Right atrium auricular region (tissue), 2 donors: ENCODE data around the gene LTBP2. TPM values are rescaled to one million over a fixed set of nuclear protein-coding genes. Genes with fewer than 3 reads are reported as not detected.

Experiments
- DNase-seq: peaks from one replicate; pipeline ENCODE4 v3.0.0-alpha.2; 2019; ENCODE audit warnings: low spot score
- H3K27ac ChIP-seq, 2 donors: fragments of 200-600 bp; sonication (generic); 1 replicate in 1 of 2; 2 replicates in 1 of 2; pipeline ENCODE4 v1.5.1; 2016 to 2019
- H3K27me3 ChIP-seq, 2 donors: fragments of 200-600 bp; sonication (generic); one replicate each; pipeline versions ENCODE4 v1.5.1 to v1.6.0; 2017 to 2019
- H3K36me3 ChIP-seq: fragments of 200-600 bp; sonication (generic); one replicate; pipeline ENCODE4 v1.5.1; 2016
- H3K4me1 ChIP-seq, 2 donors: fragments of 200-600 bp; sonication (generic); one replicate each; pipeline versions ENCODE4 v1.5.1 to v1.6.0; 2017 to 2019
- H3K4me3 ChIP-seq, 2 donors: fragments of 200-600 bp; sonication (generic); 1 replicate in 1 of 2; 2 replicates in 1 of 2; pipeline ENCODE4 v1.5.1; 2017 to 2019; ENCODE audit warnings: mild to moderate bottlenecking in 1 of 2, moderate library complexity in 1 of 2
- H3K9me3 ChIP-seq, 2 donors: fragments of 200-600 bp; sonication (generic); one replicate each; pipeline ENCODE4 v1.5.1; 2019
- CTCF ChIP-seq, 2 donors: fragments of 200-600 bp; sonication (generic); IDR thresholded peaks; one replicate each; pipeline ENCODE4 v1.5.1; 2019; ENCODE audit warnings: antibody characterized with exemption in 2 of 2
- total RNA-seq, 2 donors: library from RNA; depleted of rRNA; stranded (reverse); fragments of >200 nt; gene quantifications; one replicate each; pipeline ENCODE4 v1.1.0, GENCODE V29; 2016

The LTBP2 gene
- total RNA-seq, 2 donors from 2014 or later = 32.1 to 102 TPM

GRCh38 chr14:74545386-74545785 is 66.7 kb downstream of the LTBP2 start:
- no peak for TF ChIP-seq CTCF (IDR thresholded peaks at IDR 0.05)
- H3K9me3 ChIP-seq = no peaks in the 10 kb centered on the region
- DNase-seq = no peak
- H3K36me3 ChIP-seq = no peaks in the 10 kb centered on the region
- H3K4me1 ChIP-seq = peaks cover 0 to 16% of the 10 kb centered on the region in 2 donors
- no peak overlapping the region for H3K27ac ChIP-seq
- H3K4me3 ChIP-seq = no peak overlapping the region
- no peaks in the 10 kb centered on the region for H3K27me3 ChIP-seq

GRCh38 chr14:74543771-74544438 is 68.1 kb downstream of the LTBP2 start:
- Histone ChIP-seq H3K4me3 (no peak overlapping the region), H3K27me3 (no peaks in the 10 kb centered on the region), H3K4me1 (peaks cover 0 to 7% of the 10 kb centered on the region in 2 donors), H3K36me3 (no peaks in the 10 kb centered on the region), H3K9me3 (no peaks in the 10 kb centered on the region), H3K27ac (no peak overlapping the region)
- no peak for TF ChIP-seq CTCF (IDR thresholded peaks at IDR 0.05)
- DNase-seq = no peak

- H3K9me3 ChIP-seq = no peaks in the 10 kb centered on the region
- H3K4me3 ChIP-seq = no peak overlapping the region
- H3K36me3 ChIP-seq = no peaks in the 10 kb centered on the region
- DNase-seq = no peak
- TF ChIP-seq CTCF (IDR thresholded peaks at IDR 0.05) = no peak
- H3K4me1 ChIP-seq = no peaks in the 10 kb centered on the region
- H3K27ac ChIP-seq = no peak overlapping the region
- H3K27me3 ChIP-seq = no peaks in the 10 kb centered on the region
Observed at GRCh38 chr14:74542056-74542685, 69.9 kb downstream of the LTBP2 start.

DNA sequence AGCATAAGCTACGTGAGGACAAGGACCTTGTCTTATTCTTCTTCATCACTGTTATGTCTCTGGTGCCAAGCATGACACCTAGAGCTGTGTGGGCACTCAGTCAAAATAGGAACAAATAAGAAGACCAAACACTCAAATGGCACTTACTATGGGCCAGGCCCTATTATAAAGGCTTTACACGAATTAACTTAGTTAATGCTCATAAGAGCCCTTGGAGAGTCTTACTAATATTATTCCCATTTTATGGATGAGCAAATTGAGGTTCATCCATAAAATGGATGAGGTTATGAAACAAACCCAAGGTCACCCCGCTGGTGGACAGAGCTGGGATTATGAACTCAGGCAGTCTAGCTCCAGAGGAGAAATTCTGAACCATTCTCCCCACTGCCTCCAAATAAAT is 70.8 kb downstream of the LTBP2 start:
- Histone ChIP-seq H3K4me1 (no peaks in the 10 kb centered on the region), H3K9me3 (no peaks in the 10 kb centered on the region), H3K27ac (no peak overlapping the region), H3K36me3 (no peaks in the 10 kb centered on the region), H3K4me3 (no peak overlapping the region), H3K27me3 (no peaks in the 10 kb centered on the region)
- DNase-seq = no peak
- TF ChIP-seq CTCF (IDR thresholded peaks at IDR 0.05) = no peak

DNA sequence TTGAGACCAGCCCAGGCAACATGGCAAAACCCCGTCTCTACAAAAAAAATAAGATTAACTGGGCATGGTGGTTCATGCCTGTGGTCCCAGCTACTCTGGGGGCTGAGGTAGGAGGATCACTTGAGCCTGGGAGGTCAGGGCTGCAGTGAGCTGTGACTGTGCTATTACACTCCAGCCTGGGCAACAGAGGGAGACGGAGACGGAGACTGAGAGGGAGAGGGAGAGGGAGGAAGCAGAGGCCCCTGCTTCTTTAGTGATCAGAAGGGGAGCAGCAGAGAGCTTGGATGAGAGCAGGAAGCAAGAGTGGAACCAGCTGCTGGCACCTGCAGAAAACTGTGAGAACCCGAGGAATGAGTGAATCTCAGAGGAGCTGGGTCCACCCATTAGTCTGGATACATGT is 72.5 kb downstream of the LTBP2 start:
- no peak for DNase-seq
- no peaks in the 10 kb centered on the region for H3K9me3 ChIP-seq
- no peaks in the 10 kb centered on the region for H3K4me1 ChIP-seq
- H3K27me3 ChIP-seq = no peaks in the 10 kb centered on the region
- H3K4me3 ChIP-seq = no peak overlapping the region
- no peaks in the 10 kb centered on the region for H3K36me3 ChIP-seq
- H3K27ac ChIP-seq = no peak overlapping the region
- no peak for TF ChIP-seq CTCF (IDR thresholded peaks at IDR 0.05)
